DND-41 (cell line): ENCODE data around the gene PAPPA2.

Experiments used
- ATAC-seq: fragments of 200-7000 bp; cut with Tn5 transposase; 3 replicates; pipeline ENCODE4 v1.9.1; 2021; ENCODE audit warnings: low read depth; ENCODE audit not compliant: insufficient read depth
- DNase-seq: peaks from one replicate; pipeline ENCODE4 v3.0.0-alpha.2; 2020
- H2AFZ ChIP-seq: 2 replicates; pipeline ENCODE4 v1.6.0; 2012; ENCODE audit warnings: low read depth, low read length
- H3K27ac ChIP-seq: 2 replicates; pipeline ENCODE4 v1.5.1; 2012; ENCODE audit warnings: low read length, inconsistent platforms
- H3K27me3 ChIP-seq: fragments of 200-600 bp; sonication (generic); 2 replicates; pipeline ENCODE4 v1.6.0; 2012; ENCODE audit warnings: low read length, mild to moderate bottlenecking, inconsistent platforms; ENCODE audit not compliant: insufficient read depth, poor library complexity
- H3K36me3 ChIP-seq: 2 replicates; pipeline ENCODE4 v1.5.1; 2012; ENCODE audit warnings: low read length, inconsistent platforms; ENCODE audit not compliant: insufficient read depth
- H3K4me1 ChIP-seq: 2 replicates; pipeline ENCODE4 v1.5.1; 2012; ENCODE audit warnings: mild to moderate bottlenecking, low read length; ENCODE audit not compliant: insufficient read depth
- H3K4me2 ChIP-seq: 2 replicates; pipeline ENCODE4 v1.6.0; 2012; ENCODE audit warnings: mild to moderate bottlenecking, moderate library complexity, low read length, inconsistent platforms; ENCODE audit not compliant: insufficient read depth
- H3K4me3 ChIP-seq, 2 experiments: fragments of 200-600 bp in 1 of 2; shearing (Covaris generic) in 1 of 2; 2 replicates each; pipeline ENCODE4 v1.5.1; 2012 to 2016; ENCODE audit warnings: inconsistent platforms in 2 of 2, low read length in 2 of 2, mild to moderate bottlenecking in 2 of 2, low read depth in 1 of 2, moderate library complexity in 1 of 2
- H3K79me2 ChIP-seq: 2 replicates; pipeline ENCODE4 v1.6.0; 2012; ENCODE audit warnings: low read length, inconsistent platforms; ENCODE audit not compliant: insufficient read depth
- H3K9ac ChIP-seq: 2 replicates; pipeline ENCODE4 v1.6.0; 2012; ENCODE audit warnings: low read depth, mild to moderate bottlenecking, inconsistent platforms, low read length, moderate library complexity
- H3K9me3 ChIP-seq: 2 replicates; pipeline ENCODE4 v1.5.1; 2012; ENCODE audit warnings: low read length, moderate library complexity, mild to moderate bottlenecking, inconsistent platforms; ENCODE audit not compliant: insufficient read depth, severe bottlenecking
- H4K20me1 ChIP-seq: 2 replicates; pipeline ENCODE4 v1.6.0; 2012; ENCODE audit warnings: low read length; ENCODE audit not compliant: insufficient read depth
- CTCF ChIP-seq: IDR thresholded peaks from 2 replicates; pipeline ENCODE4 v1.5.1; 2012; ENCODE audit warnings: borderline replicate concordance, low read length, moderate library complexity, mild to moderate bottlenecking; ENCODE audit not compliant: poor library complexity, severe bottlenecking; ENCODE audit errors: extremely low read depth
- EZH2 ChIP-seq: IDR thresholded peaks from 3 replicates; pipeline ENCODE4 v1.6.1; 2012; ENCODE audit warnings: borderline replicate concordance, low read depth, mild to moderate bottlenecking, moderate library complexity, low read length, inconsistent platforms; ENCODE audit not compliant: severe bottlenecking

Gene PAPPA2

GRCh38 chr1:176575991-176576390 lies 113.0 kb downstream of the PAPPA2 start:
- H3K4me3 ChIP-seq = no peak overlapping the region
- H3K9ac ChIP-seq = no peak overlapping the region
- no peaks in the 10 kb centered on the region for H4K20me1 ChIP-seq
- H3K27ac ChIP-seq = no peak overlapping the region
- H3K79me2 ChIP-seq = no peaks in the 10 kb centered on the region
- H3K36me3 ChIP-seq = no peaks in the 10 kb centered on the region
- no peaks in the 10 kb centered on the region for H3K9me3 ChIP-seq
- ATAC-seq = no peak
- no peak overlapping the region for H3K4me2 ChIP-seq
- TF ChIP-seq CTCF (no peak), EZH2 (no peak)
- H2AFZ ChIP-seq = no peak overlapping the region
- H3K4me1 ChIP-seq = no peaks in the 10 kb centered on the region
- H3K27me3 ChIP-seq = no peaks in the 10 kb centered on the region
- DNase-seq = no peak

GRCh38 chr1:176576670-176577069 lies 113.7 kb downstream of the PAPPA2 start:
- TF ChIP-seq CTCF = no peak
- no peak for TF ChIP-seq EZH2
- H3K36me3 ChIP-seq = no peaks in the 10 kb centered on the region
- no peaks in the 10 kb centered on the region for H4K20me1 ChIP-seq
- H3K79me2 ChIP-seq = no peaks in the 10 kb centered on the region
- no peak overlapping the region for H3K9ac ChIP-seq
- H2AFZ ChIP-seq = no peak overlapping the region
- H3K4me2 ChIP-seq = no peak overlapping the region
- ATAC-seq (no peak), DNase-seq (no peak)
- no peak overlapping the region for H3K4me3 ChIP-seq
- no peaks in the 10 kb centered on the region for H3K9me3 ChIP-seq
- H3K27ac ChIP-seq = no peak overlapping the region
- no peaks in the 10 kb centered on the region for H3K4me1 ChIP-seq
- no peaks in the 10 kb centered on the region for H3K27me3 ChIP-seq

- Histone ChIP-seq H3K4me2 (no peak overlapping the region), H3K9me3 (no peaks in the 10 kb centered on the region), H3K36me3 (no peaks in the 10 kb centered on the region), H3K27me3 (no peaks in the 10 kb centered on the region), H3K79me2 (no peaks in the 10 kb centered on the region), H3K4me3 (no peak overlapping the region), H4K20me1 (no peaks in the 10 kb centered on the region), H3K9ac (no peak overlapping the region), H2AFZ (no peak overlapping the region), H3K27ac (no peak overlapping the region), H3K4me1 (no peaks in the 10 kb centered on the region)
- TF ChIP-seq CTCF = no peak
- DNase-seq (no peak), ATAC-seq (no peak)
Measured at GRCh38 chr1:176577646-176578197, 114.7 kb downstream of the PAPPA2 start.

- no peak for DNase-seq
- Histone ChIP-seq H3K36me3 (no peaks in the 10 kb centered on the region), H3K79me2 (no peaks in the 10 kb centered on the region), H4K20me1 (no peaks in the 10 kb centered on the region), H3K4me3 (no peak overlapping the region), H3K4me2 (no peak overlapping the region), H3K27ac (no peak overlapping the region), H3K4me1 (no peaks in the 10 kb centered on the region), H3K9me3 (no peaks in the 10 kb centered on the region), H3K9ac (no peak overlapping the region), H2AFZ (no peak overlapping the region), H3K27me3 (no peaks in the 10 kb centered on the region)
- no peak for ATAC-seq
- TF ChIP-seq CTCF (no peak), EZH2 (no peak)
Measured at GRCh38 chr1:176579087-176579486, 116.1 kb downstream of the PAPPA2 start.
